Liver (tissue), 9 donors: ENCODE results near the gene CDH23. TPM values are rescaled to one million over a fixed set of nuclear protein-coding genes. Genes with fewer than 3 reads are reported as not detected.

Experiments
- DNase-seq: peaks from one replicate; pipeline ENCODE4 v3.0.0-alpha.2; 2017; ENCODE audit warnings: low spot score
- H3K27ac ChIP-seq, 2 donors: one replicate each; pipeline ENCODE4 v1.7.0; 2013; ENCODE audit warnings: inconsistent platforms in 2 of 2, low read length in 2 of 2, control low read depth in 1 of 2, low read depth in 1 of 2, mild to moderate bottlenecking in 1 of 2
- H3K27me3 ChIP-seq, 4 donors: one replicate each; pipeline versions ENCODE4 v1.6.1 to v1.7.0; 2013; ENCODE audit warnings: low read length in 3 of 4, inconsistent platforms in 1 of 4, mild to moderate bottlenecking in 1 of 4, moderate library complexity in 1 of 4; ENCODE audit not compliant: control insufficient read depth in 4 of 4, insufficient read depth in 4 of 4
- H3K36me3 ChIP-seq, 4 donors: one replicate each; pipeline versions ENCODE4 v1.6.1 to v1.7.0; 2013; ENCODE audit warnings: low read length in 3 of 4, mild to moderate bottlenecking in 3 of 4, low read depth in 1 of 4, moderate library complexity in 1 of 4; ENCODE audit not compliant: control insufficient read depth in 4 of 4, insufficient read depth in 3 of 4
- H3K4me1 ChIP-seq, 4 donors: one replicate each; pipeline versions ENCODE4 v1.6.1 to v1.7.0; 2013; ENCODE audit warnings: low read length in 3 of 4, mild to moderate bottlenecking in 3 of 4, moderate library complexity in 1 of 4; ENCODE audit not compliant: control insufficient read depth in 4 of 4, insufficient read depth in 4 of 4
- H3K4me3 ChIP-seq, 3 donors: one replicate each; pipeline versions ENCODE4 v1.6.1 to v1.7.0; 2013; ENCODE audit warnings: low read length in 3 of 3, control low read depth in 1 of 3, low read depth in 1 of 3, mild to moderate bottlenecking in 1 of 3
- H3K9ac ChIP-seq, 2 donors: one replicate each; pipeline ENCODE4 v1.7.0; 2013; ENCODE audit warnings: low read length in 2 of 2, mild to moderate bottlenecking in 2 of 2, moderate library complexity in 2 of 2, control low read depth in 1 of 2, low read depth in 1 of 2
- H3K9me3 ChIP-seq, 4 donors: one replicate each; pipeline versions ENCODE4 v1.6.1 to v1.7.0; 2013; ENCODE audit warnings: low read length in 3 of 4; ENCODE audit not compliant: control insufficient read depth in 4 of 4
- EGR1 ChIP-seq, 2 donors: IDR thresholded peaks; 2 replicates each; pipeline ENCODE4 v1.6.1; 2016 to 2018; ENCODE audit warnings: antibody characterized with exemption in 2 of 2, low read depth in 2 of 2
- FOXA1 ChIP-seq: IDR thresholded peaks from 2 replicates; pipeline ENCODE4 v1.6.1; 2016; ENCODE audit warnings: antibody characterized with exemption
- FOXA2 ChIP-seq: IDR thresholded peaks from 2 replicates; pipeline ENCODE4 v1.6.1; 2016; ENCODE audit warnings: antibody characterized with exemption
- GABPA ChIP-seq, 2 donors: IDR thresholded peaks in 1 of 2; conservative IDR thresholded peaks in 1 of 2; 2 replicates each; pipeline ENCODE4 v1.6.1; 2016; ENCODE audit warnings: antibody characterized with exemption in 2 of 2, mild to moderate bottlenecking in 1 of 2, moderate library complexity in 1 of 2
- HNF4A ChIP-seq, 2 donors: conservative IDR thresholded peaks; 2 replicates each; pipeline ENCODE4 v1.6.1; 2016; ENCODE audit warnings: antibody characterized with exemption in 2 of 2, mild to moderate bottlenecking in 2 of 2
- HNF4G ChIP-seq: IDR thresholded peaks from 2 replicates; pipeline ENCODE4 v1.6.1; 2016; ENCODE audit warnings: antibody characterized with exemption
- JUND ChIP-seq, 2 donors: IDR thresholded peaks; 2 replicates each; pipeline ENCODE4 v1.6.1; 2016; ENCODE audit warnings: antibody characterized with exemption in 2 of 2
- RAD21 ChIP-seq, 2 donors: IDR thresholded peaks; 2 replicates each; pipeline ENCODE4 v1.6.1; 2016; ENCODE audit warnings: antibody characterized with exemption in 2 of 2, mild to moderate bottlenecking in 2 of 2
- RXRA ChIP-seq, 2 donors: IDR thresholded peaks; 2 replicates each; pipeline ENCODE4 v1.6.1; 2017 to 2018; ENCODE audit warnings: antibody characterized with exemption in 2 of 2, mild to moderate bottlenecking in 1 of 2
- SP1 ChIP-seq: IDR thresholded peaks from 2 replicates; pipeline ENCODE4 v1.6.1; 2018; ENCODE audit warnings: antibody characterized with exemption, mild to moderate bottlenecking
- YY1 ChIP-seq: IDR thresholded peaks from 2 replicates; pipeline ENCODE4 v1.6.1; 2016; ENCODE audit warnings: antibody characterized with exemption, mild to moderate bottlenecking
- WGBS: extraction: QIAGEN DNeasy Blood & Tissue Kit; methylation state at CpG from one replicate; pipeline ENCODE4 v1.1.7; 2013; 5-methylcytosine and 5-hydroxymethylcytosine counted together
- polyA plus RNA-seq, 2 donors: library from polyadenylated mRNA; stranded (reverse) in 1 of 2; unstranded in 1 of 2; fragments of 200-250 nt in 1 of 2; fragments of >200 nt in 1 of 2; fragmentation: Nextera tagmentation in 1 of 2; extraction: Ambion mirVana in 1 of 2; gene quantifications; one replicate each; pipeline versions ENCODE4 v1.2.1 to v1.2.3, GENCODE V29; 2013 to 2015
- total RNA-seq, 2 donors: library from RNA; depleted of rRNA; stranded (reverse); fragments of >200 nt; gene quantifications; one replicate each; pipeline ENCODE4 v1.2.3, GENCODE V29; 2014
- TF ChIP-seq, protein P1 (sequence below): IDR thresholded peaks from 2 replicates; pipeline ENCODE4 v1.6.1; 2016; ENCODE audit warnings: antibody characterized with exemption
- TF ChIP-seq, protein P2 (sequence below): IDR thresholded peaks from 2 replicates; pipeline ENCODE4 v1.6.1; 2016; ENCODE audit warnings: antibody characterized with exemption
- TF ChIP-seq, protein P3 (sequence below): IDR thresholded peaks from 2 replicates; pipeline ENCODE4 v1.6.1; 2016; ENCODE audit warnings: antibody characterized with exemption
- TF ChIP-seq, protein P4 (sequence below): fragments of 150-350 bp; IDR thresholded peaks from 2 replicates; pipeline ENCODE4 v1.5.1; 2017; ENCODE audit warnings: improper control_type of control experiment, low read depth, low read length; ENCODE audit not compliant: missing input control
- TF ChIP-seq, protein P5 (sequence below): IDR thresholded peaks from 2 replicates; pipeline ENCODE4 v1.6.1; 2016; ENCODE audit warnings: antibody characterized with exemption, mild to moderate bottlenecking
- donor health status: healthy.
- donor health status: healthy.
- donor health status: healthy.
- donor health status: healthy.
- donor health status: healthy.

CDH23 gene
- total and polyA plus RNA-seq, 4 donors: 1.5 to 4.7 (median 3.4) TPM

DNA sequence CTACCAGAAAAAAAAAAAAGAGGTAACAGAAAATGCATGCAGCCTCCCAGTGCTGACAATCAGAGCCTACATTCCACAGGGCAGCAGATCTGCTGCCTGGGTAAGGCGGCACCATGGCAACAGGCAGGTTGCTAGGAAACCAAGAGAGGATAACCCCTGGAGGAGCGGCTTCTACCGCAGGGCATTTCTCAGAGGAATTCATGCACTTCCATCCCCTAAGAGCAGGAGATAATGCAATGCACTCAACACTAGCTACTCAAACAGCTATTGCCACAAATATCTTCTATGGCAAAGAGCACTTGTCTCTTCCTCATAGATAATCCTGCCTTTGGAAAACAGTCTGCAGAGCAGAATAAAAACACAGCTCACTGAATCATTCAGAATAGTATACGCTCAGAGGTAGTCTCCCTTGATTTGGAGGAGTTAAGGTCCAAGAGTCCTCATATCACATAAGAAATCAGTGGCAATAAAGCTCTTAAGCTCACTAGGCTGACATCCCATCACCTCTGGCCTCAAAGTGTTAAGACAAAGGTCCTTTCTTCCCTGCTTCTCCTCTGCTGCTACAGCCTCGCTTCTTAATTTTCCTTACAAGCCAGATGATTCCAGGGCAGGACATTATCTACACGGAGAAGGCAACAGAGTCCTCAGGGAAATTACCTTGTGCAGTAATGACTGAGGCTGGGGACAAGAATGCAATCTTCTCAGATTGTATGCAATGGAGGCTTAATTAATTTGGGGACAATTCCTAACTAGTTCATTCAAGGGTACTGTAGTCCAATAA is 443.6 kb downstream of the CDH23 start:
- H3K36me3 ChIP-seq: peaks cover 0 to 4% (median 0%) of the 10 kb centered on the region in 4 donors
- no peak overlapping the region for H3K9ac ChIP-seq
- DNase-seq: no peak
- 58% methylated on average over 6 of the region's 6 CpGs for WGBS
- no peaks in the 10 kb centered on the region for H3K9me3 ChIP-seq
- no peak overlapping the region for H3K4me3 ChIP-seq
- H3K27ac ChIP-seq: no peak overlapping the region
- TF ChIP-seq EGR1 (IDR thresholded peaks at IDR 0.05; ENCODE audit: low read depth in 2 of 2): no peak
- TF ChIP-seq FOXA2: no peak
- TF ChIP-seq YY1: no peak
- TF ChIP-seq RAD21 (IDR thresholded peaks at IDR 0.05): no peak
- TF ChIP-seq, protein P1, sequence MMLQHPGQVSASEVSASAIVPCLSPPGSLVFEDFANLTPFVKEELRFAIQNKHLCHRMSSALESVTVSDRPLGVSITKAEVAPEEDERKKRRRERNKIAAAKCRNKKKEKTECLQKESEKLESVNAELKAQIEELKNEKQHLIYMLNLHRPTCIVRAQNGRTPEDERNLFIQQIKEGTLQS: no peak
- TF ChIP-seq, protein P2, sequence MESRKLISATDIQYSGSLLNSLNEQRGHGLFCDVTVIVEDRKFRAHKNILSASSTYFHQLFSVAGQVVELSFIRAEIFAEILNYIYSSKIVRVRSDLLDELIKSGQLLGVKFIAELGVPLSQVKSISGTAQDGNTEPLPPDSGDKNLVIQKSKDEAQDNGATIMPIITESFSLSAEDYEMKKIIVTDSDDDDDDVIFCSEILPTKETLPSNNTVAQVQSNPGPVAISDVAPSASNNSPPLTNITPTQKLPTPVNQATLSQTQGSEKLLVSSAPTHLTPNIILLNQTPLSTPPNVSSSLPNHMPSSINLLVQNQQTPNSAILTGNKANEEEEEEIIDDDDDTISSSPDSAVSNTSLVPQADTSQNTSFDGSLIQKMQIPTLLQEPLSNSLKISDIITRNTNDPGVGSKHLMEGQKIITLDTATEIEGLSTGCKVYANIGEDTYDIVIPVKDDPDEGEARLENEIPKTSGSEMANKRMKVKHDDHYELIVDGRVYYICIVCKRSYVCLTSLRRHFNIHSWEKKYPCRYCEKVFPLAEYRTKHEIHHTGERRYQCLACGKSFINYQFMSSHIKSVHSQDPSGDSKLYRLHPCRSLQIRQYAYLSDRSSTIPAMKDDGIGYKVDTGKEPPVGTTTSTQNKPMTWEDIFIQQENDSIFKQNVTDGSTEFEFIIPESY: no peak
- TF ChIP-seq JUND (IDR thresholded peaks at IDR 0.05): no peak
- no peak for TF ChIP-seq RXRA (IDR thresholded peaks at IDR 0.05)
- no peak for TF ChIP-seq GABPA (IDR thresholded peaks at IDR 0.05 in 1 of 2, conservative IDR thresholded peaks at IDR 0.05 in 1 of 2)
- TF ChIP-seq, protein P3, sequence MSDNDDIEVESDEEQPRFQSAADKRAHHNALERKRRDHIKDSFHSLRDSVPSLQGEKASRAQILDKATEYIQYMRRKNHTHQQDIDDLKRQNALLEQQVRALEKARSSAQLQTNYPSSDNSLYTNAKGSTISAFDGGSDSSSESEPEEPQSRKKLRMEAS: no peak
- no peak for TF ChIP-seq HNF4A (conservative IDR thresholded peaks at IDR 0.05)
- TF ChIP-seq HNF4G: no peak
- TF ChIP-seq SP1: no peak
- TF ChIP-seq, protein P4, sequence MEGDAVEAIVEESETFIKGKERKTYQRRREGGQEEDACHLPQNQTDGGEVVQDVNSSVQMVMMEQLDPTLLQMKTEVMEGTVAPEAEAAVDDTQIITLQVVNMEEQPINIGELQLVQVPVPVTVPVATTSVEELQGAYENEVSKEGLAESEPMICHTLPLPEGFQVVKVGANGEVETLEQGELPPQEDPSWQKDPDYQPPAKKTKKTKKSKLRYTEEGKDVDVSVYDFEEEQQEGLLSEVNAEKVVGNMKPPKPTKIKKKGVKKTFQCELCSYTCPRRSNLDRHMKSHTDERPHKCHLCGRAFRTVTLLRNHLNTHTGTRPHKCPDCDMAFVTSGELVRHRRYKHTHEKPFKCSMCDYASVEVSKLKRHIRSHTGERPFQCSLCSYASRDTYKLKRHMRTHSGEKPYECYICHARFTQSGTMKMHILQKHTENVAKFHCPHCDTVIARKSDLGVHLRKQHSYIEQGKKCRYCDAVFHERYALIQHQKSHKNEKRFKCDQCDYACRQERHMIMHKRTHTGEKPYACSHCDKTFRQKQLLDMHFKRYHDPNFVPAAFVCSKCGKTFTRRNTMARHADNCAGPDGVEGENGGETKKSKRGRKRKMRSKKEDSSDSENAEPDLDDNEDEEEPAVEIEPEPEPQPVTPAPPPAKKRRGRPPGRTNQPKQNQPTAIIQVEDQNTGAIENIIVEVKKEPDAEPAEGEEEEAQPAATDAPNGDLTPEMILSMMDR: no peak
- TF ChIP-seq FOXA1: no peak
- TF ChIP-seq, protein P5, sequence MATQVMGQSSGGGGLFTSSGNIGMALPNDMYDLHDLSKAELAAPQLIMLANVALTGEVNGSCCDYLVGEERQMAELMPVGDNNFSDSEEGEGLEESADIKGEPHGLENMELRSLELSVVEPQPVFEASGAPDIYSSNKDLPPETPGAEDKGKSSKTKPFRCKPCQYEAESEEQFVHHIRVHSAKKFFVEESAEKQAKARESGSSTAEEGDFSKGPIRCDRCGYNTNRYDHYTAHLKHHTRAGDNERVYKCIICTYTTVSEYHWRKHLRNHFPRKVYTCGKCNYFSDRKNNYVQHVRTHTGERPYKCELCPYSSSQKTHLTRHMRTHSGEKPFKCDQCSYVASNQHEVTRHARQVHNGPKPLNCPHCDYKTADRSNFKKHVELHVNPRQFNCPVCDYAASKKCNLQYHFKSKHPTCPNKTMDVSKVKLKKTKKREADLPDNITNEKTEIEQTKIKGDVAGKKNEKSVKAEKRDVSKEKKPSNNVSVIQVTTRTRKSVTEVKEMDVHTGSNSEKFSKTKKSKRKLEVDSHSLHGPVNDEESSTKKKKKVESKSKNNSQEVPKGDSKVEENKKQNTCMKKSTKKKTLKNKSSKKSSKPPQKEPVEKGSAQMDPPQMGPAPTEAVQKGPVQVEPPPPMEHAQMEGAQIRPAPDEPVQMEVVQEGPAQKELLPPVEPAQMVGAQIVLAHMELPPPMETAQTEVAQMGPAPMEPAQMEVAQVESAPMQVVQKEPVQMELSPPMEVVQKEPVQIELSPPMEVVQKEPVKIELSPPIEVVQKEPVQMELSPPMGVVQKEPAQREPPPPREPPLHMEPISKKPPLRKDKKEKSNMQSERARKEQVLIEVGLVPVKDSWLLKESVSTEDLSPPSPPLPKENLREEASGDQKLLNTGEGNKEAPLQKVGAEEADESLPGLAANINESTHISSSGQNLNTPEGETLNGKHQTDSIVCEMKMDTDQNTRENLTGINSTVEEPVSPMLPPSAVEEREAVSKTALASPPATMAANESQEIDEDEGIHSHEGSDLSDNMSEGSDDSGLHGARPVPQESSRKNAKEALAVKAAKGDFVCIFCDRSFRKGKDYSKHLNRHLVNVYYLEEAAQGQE: no peak
- H3K27me3 ChIP-seq: no peaks in the 10 kb centered on the region
- H3K4me1 ChIP-seq: peaks cover 11 to 54% (median 31%) of the 10 kb centered on the region in 4 donors
